Measurements from ENCODE around the gene MYH7. TPM values are rescaled to one million over a fixed set of nuclear protein-coding genes. Genes with fewer than 3 reads are reported as not detected.

The MYH7 gene
- total RNA-seq: not detected in 2 replicates

GRCh38 chr14:23435543-23436326 lies at the start of gene MYH7:
Gene MYH7, minus strand, starts transcription at chr14:23435660. Its CDS starts 1,928 bp downstream, at chr14:23433732.

GRCh38 chr14:23469127-23469905 lies 33.9 kb upstream of the MYH7 start, which contains the start of gene NGDN:
Gene NGDN, plus strand, starts transcription at chr14:23469703. Its CDS starts 13 bp downstream, at chr14:23469716.

GRCh38 chr14:23407516-23408306 lies 27.7 kb downstream of the MYH7 start, which contains the start of gene MYH6:
Gene MYH6, minus strand, starts transcription at chr14:23408273. Its CDS starts 1,050 bp downstream, at chr14:23407223.

GRCh38 chr14:23376482-23377197 lies 58.8 kb downstream of the MYH7 start, which contains the start of gene CMTM5:
Gene CMTM5, plus strand, starts transcription at chr14:23377046. Its CDS starts 206 bp downstream, at chr14:23377252.

GRCh38 chr14:23372509-23372908 lies 63.0 kb downstream of the MYH7 start, which contains the start of gene IL25:
Gene IL25, plus strand, starts transcription at chr14:23372809.

GRCh38 chr14:23365036-23365731 lies 70.3 kb downstream of the MYH7 start, which contains the start of gene EFS:
Gene EFS, minus strand, starts transcription at chr14:23365172. Its CDS starts 147 bp downstream, at chr14:23365025.

Small RNA genes lying within 50 kb of the gene (small RNA-seq; reads per million reads assigned to genes)
- not detected for gene MIR208A
- gene MIR208B: not detected

Other genes with a start within 250 kb of the MYH7 start
- gene RNF212B, start 197.7 kb downstream of the MYH7 start, total RNA-seq: not detected in 2 replicates
- gene HOMEZ, start 149.5 kb downstream of the MYH7 start, total RNA-seq: 9.4 and 12.6 TPM in 2 replicates
- gene PPP1R3E, start 132.8 kb downstream of the MYH7 start, total RNA-seq: 3.9 and 8.2 TPM in 2 replicates
- gene BCL2L2, start 128.8 kb downstream of the MYH7 start, total RNA-seq: 9.8 and 12.6 TPM in 2 replicates
- 34.1 and 58.1 TPM in 2 replicates for gene PABPN1, start 114.2 kb downstream of the MYH7 start, total RNA-seq
- gene SLC22A17, start 82.8 kb downstream of the MYH7 start, total RNA-seq: 22.0 and 46.3 TPM in 2 replicates
- 41.6 and 43.8 TPM in 2 replicates for gene EFS, start 70.5 kb downstream of the MYH7 start, total RNA-seq
- gene IL25, start 62.9 kb downstream of the MYH7 start, total RNA-seq: not detected in 2 replicates
- not detected in 2 replicates for gene CMTM5, start 58.6 kb downstream of the MYH7 start, total RNA-seq
- not detected in 2 replicates for gene MYH6, start 27.4 kb downstream of the MYH7 start, total RNA-seq
- gene NGDN, start 34.0 kb upstream of the MYH7 start, total RNA-seq: 35.2 and 36.5 TPM in 2 replicates
- 0.39 TPM in 1 of 2 replicates, not detected in the other for gene ZFHX2, start 116.1 kb upstream of the MYH7 start, total RNA-seq
- gene THTPA, start 120.6 kb upstream of the MYH7 start, total RNA-seq: 8.7 and 15.3 TPM in 2 replicates
- 107 and 122 TPM in 2 replicates for gene AP1G2, start 132.1 kb upstream of the MYH7 start, total RNA-seq
- under 0.01 and 0.22 TPM in 2 replicates for gene JPH4, start 143.1 kb upstream of the MYH7 start, total RNA-seq
- gene DHRS2, start 200.7 kb upstream of the MYH7 start, total RNA-seq: 82.9 and 146 TPM in 2 replicates